Suppressor macrophage (primary cell): Measurements from ENCODE around the gene RNF144B.

Experiments used
- DNase-seq, 4 experiments: peaks; one replicate each; pipeline ENCODE4 v3.0.0-alpha.2; 2020 to 2022

The RNF144B gene

GRCh38 chr6:18488526-18489270, 101.5 kb downstream of the RNF144B start:
- no peak for DNase-seq

- DNase-seq = no peak
Measured at GRCh38 chr6:18489335-18489734, 102.2 kb downstream of the RNF144B start.

GRCh38 chr6:18491308-18492045, 104.3 kb downstream of the RNF144B start:
- DNase-seq = no peak

- DNase-seq = no peak
Measured at GRCh38 chr6:18492972-18493371, 105.8 kb downstream of the RNF144B start.

GRCh38 chr6:18493382-18493891, 106.3 kb downstream of the RNF144B start:
- no peak for DNase-seq

GRCh38 chr6:18493925-18494324, 106.8 kb downstream of the RNF144B start:
- DNase-seq = no peak

- DNase-seq = no peak
Measured at GRCh38 chr6:18495236-18495635, 108.1 kb downstream of the RNF144B start.

- DNase-seq = no peak
Measured at GRCh38 chr6:18496462-18496861, 109.3 kb downstream of the RNF144B start.

GRCh38 chr6:18497006-18497405, 109.9 kb downstream of the RNF144B start:
- DNase-seq = no peak

- DNase-seq = no peak
Measured at GRCh38 chr6:18498408-18498807, 111.3 kb downstream of the RNF144B start.

GRCh38 chr6:18500921-18501662, 113.9 kb downstream of the RNF144B start:
- DNase-seq = peak in 2 of 4 experiments; percentile 11 to 30

GRCh38 chr6:18501663-18502013, 114.5 kb downstream of the RNF144B start:
- peak; percentile 91 to 96 (median 94) for DNase-seq

GRCh38 chr6:18503206-18503592, 116.0 kb downstream of the RNF144B start:
- DNase-seq = peak in 2 of 4 experiments; percentile 6 to 10

- DNase-seq = peak; percentile 80 to 90 (median 84)
Measured at GRCh38 chr6:18503593-18504231, 116.6 kb downstream of the RNF144B start.

- DNase-seq = no peak
Measured at GRCh38 chr6:18504232-18504596, 117.1 kb downstream of the RNF144B start.

GRCh38 chr6:18506382-18507017, 119.3 kb downstream of the RNF144B start:
- DNase-seq = no peak

GRCh38 chr6:18507018-18507415, 119.9 kb downstream of the RNF144B start:
- no peak for DNase-seq

- no peak for DNase-seq
Measured at GRCh38 chr6:18507561-18507960, 120.4 kb downstream of the RNF144B start.

GRCh38 chr6:18509871-18510643, 122.9 kb downstream of the RNF144B start:
- DNase-seq = no peak

GRCh38 chr6:18510644-18511033, 123.5 kb downstream of the RNF144B start:
- DNase-seq = peak in 3 of 4 experiments; percentile 27 to 38 (median 32)

- no peak for DNase-seq
Measured at GRCh38 chr6:18511211-18511610, 124.1 kb downstream of the RNF144B start.
